GM13976 (cell line): Measurements from ENCODE around the gene DCDC1.

Experiments
- DNase-seq: peaks from one replicate; pipeline ENCODE4 v3.0.0; 2012; ENCODE audit warnings: low spot score
- CTCF ChIP-seq: IDR thresholded peaks from 2 replicates; pipeline ENCODE4 v1.5.1; 2012; ENCODE audit warnings: borderline replicate concordance, mild to moderate bottlenecking; ENCODE audit not compliant: insufficient read depth; ENCODE audit errors: extremely low read depth, missing control alignments, control extremely low read depth
- in situ Hi-C: fragments of 300-500 bp; cut with MboI; formaldehyde crosslinking; loops from one replicate; pipeline ENCODE4 v1.12.0; 2022; ENCODE audit warnings: low sequenced_read_pairs, mixed read lengths, inconsistent platforms; ENCODE audit not compliant: unreplicated experiment

Gene DCDC1

GRCh38 chr11:31214372-31214771 is 155.2 kb downstream of the DCDC1 start:
- TF ChIP-seq CTCF = no peak
- in situ Hi-C loops = no loop called here
- no peak for DNase-seq

- no peak for TF ChIP-seq CTCF
- in situ Hi-C loops = no loop called here
- no peak for DNase-seq
These were observed 170.2 kb downstream of the DCDC1 start for GRCh38 chr11:31199378-31199777.

GRCh38 chr11:31173926-31174680 is 195.4 kb downstream of the DCDC1 start:
- TF ChIP-seq CTCF = no peak
- no peak for DNase-seq
- in situ Hi-C loops = no loop called here

GRCh38 chr11:31160504-31161422 is 208.8 kb downstream of the DCDC1 start:
- TF ChIP-seq CTCF = no peak
- DNase-seq = no peak
- in situ Hi-C loops = no loop called here

GRCh38 chr11:31150841-31151240 is 218.7 kb downstream of the DCDC1 start:
- no peak for DNase-seq
- in situ Hi-C loops = no loop called here
- TF ChIP-seq CTCF = no peak

GRCh38 chr11:31150011-31150410 is 219.5 kb downstream of the DCDC1 start:
- DNase-seq = no peak
- TF ChIP-seq CTCF = no peak
- in situ Hi-C loops = no loop called here
